KBM-7 (cell line): ENCODE data around the gene PPRC1.

ENCODE experiments used
- DNase-seq: peaks from one replicate; pipeline ENCODE4 v3.0.0-alpha.2; 2015
- in situ Hi-C: fragments of 300-500 bp; cut with MboI; formaldehyde crosslinking; loops from 2 replicates; pipeline ENCODE4 v1.14.3; 2020; ENCODE audit warnings: low sequenced_read_pairs, low pct_unique_long_range_greater_than_20kb, mixed read lengths

The PPRC1 gene

DNA sequence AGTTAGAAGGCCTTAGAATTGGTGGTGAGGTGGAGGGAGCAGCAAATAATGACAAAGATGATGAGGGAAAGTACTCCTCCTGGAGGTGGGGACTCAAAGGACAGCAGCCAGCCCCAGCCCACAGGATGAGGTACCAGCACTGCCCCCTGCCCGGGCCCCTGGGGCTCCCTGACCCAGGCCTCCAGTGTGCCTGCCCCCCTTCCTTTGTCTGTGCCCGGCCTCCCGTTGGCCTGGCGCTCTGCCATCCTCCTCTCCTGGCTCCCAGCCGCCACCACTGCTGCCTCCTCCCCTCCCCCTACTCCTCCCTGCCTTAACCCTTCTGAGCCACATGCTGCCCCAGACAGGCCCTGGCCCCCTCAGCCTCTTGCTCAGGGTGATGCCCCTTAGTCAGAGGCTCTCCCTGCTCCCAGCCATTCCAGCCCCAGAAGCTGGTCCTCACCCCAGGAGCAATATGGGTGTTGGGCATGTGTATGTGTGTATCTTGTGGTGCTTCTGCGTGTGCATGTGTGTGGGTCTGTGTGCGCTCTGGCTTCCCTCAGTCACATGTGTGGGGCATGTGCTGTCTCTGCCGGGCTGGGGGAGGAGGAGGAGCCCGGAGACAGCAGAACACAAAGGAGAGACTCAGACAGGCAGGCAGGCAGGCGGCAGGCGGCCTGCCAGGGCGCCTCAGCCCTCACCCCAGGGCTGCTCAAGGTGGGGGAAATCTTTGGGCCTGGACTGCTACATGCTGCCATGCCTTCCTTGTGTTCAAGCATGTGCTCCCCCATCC, 15.3 kb upstream of the PPRC1 start:
- DNase-seq = peak; percentile 93
- in situ Hi-C loops = no loop called here

DNA sequence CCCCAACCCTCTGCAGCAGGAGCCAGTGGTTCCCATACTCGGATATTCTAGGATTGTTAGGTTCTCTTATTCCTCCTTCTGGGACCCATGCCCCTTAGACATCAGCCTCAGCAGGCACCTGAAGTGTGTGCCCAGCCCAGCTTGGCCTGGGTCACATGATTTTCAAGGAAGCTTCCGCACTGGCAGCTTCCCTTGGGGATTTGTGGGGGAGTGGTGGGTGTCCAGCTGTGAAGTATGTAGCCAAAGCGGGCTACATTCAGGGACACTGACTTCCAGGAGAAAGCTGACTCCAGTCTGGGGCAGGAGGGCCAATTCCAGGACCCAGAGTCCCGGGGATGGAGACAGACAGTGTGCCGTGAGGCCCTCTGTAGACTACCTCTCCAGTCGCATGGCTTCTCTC, 14.0 kb upstream of the PPRC1 start:
- DNase-seq = peak; percentile 43

DNA sequence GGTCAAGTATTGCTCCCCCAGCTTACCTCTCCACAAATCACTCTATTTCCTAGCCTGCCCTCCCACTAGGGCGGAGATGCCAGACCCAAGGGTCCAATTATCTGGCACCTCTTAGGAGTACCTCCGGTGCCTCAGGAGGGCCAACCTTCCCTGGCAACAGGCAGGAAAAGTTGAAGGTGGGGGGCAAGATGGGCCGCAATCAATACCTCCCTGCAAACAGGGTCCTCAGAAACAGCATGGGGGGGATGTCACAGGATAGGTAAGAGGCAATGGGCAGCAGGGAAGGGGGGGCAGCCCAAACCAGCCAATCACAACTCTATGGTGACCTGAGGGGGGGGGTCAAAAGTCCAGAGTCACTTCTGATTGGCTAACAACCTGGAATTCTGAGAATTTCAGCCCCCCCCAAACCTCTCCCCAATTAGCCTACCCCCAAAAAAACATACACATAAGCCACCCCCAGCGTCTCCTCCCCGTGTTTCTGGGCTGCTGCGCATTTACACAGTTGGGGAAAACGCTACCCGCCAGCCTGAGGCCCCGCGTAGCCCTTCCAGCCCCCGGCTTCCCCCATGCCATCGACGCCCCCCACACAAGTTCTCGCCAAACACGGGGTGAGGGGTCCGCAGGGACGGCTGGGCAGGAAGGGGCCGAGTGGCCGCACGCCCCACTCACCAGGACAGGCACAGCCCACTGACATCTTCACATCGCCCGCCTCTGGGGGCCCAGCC, 13.3 kb upstream of the PPRC1 start:
- peak; percentile 71 for DNase-seq
- in situ Hi-C loops = no loop called here

More for the DNA sequence above, 14.0 kb upstream of the PPRC1 start:
- in situ Hi-C loops = no loop called here

DNA sequence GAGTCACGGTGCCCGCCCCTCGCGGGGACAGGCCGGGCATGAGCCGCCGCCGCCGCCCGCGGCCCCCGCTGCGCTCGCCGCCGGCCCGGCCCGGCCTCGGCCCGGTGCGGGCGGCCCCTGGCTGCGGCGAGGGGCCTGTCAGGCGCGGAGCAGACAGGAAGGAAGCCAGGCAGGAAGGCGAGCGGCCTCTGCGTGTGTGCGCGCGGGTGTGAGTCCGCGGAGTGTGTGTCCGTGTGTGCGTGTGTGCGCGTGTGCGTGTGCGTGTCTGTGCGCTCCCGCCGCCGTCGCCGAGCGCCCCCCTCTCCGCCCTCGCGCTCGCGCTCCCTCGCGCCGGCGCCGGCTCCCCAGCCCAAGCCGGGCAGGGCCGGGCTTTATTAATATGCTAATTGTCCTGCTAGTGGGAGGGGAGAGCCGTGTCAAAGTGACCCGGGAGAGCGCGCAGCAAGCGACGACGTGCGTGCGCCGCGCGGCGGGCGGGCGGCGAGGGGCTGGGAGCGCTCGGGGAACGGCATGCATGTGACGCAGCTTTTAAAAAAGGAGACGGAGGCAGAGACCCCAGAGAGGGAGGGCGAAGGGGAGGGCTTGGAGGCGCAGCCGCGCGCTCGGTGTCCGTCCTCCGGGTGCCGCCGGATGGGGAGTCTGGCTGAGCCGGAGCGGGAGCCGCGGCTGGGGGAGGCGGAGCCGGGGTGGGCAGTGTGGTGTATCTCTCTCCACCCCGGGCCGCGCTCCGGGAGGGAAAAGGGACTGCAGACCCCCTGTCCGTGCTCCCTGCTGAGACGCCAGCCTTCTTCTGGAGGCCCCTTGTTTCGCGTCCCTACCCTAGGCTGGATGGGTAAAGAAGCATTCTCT, 12.5 kb upstream of the PPRC1 start, which contains the start of gene LDB1:
LDB1 (minus strand) TSS at position 227 of the 849 bp plus-strand sequence. CDS start 258 bp downstream, outside the sequence.
- in situ Hi-C loops = no loop called here

DNA sequence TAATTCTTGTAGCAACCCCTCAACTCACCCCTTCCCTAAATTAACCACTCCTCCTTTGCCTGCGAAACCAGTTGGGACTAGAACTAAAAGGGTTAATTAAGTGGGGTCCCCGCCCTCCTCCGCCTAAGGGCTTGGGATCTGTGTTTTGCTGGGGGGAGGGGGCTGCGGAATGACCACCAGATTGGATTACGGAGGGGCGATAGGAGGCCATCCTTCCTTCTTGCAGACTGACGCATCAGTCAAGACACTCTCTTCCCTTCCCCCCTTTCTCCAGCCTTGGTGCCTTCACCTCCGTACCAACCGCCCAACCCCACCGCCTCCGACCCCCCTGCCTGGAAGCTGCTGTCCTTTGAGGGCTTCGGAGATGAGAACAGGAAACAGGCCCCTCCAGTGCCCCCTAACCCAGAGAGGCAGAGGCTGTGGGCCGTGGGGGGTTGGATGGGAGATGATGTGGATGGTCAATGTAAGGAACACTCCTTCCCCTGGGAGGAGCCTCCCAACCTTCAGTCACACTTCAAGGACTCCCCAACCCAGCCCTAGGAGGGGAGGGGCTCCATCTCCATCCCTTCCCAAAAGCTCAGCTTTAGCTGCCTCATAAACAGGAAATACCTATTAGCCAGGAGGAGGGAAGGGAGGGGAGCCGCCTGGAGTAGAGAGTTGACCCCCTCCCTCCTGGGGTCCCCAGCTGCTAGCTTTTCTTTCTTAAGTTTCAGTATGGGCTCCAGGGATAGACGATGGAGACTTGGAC, 11.7 kb upstream of the PPRC1 start:
- in situ Hi-C loops = no loop called here
- peak; percentile 58 for DNase-seq

More for the DNA sequence above, 12.5 kb upstream of the PPRC1 start, which contains the start of gene LDB1:
- peak; percentile 88 for DNase-seq

DNA sequence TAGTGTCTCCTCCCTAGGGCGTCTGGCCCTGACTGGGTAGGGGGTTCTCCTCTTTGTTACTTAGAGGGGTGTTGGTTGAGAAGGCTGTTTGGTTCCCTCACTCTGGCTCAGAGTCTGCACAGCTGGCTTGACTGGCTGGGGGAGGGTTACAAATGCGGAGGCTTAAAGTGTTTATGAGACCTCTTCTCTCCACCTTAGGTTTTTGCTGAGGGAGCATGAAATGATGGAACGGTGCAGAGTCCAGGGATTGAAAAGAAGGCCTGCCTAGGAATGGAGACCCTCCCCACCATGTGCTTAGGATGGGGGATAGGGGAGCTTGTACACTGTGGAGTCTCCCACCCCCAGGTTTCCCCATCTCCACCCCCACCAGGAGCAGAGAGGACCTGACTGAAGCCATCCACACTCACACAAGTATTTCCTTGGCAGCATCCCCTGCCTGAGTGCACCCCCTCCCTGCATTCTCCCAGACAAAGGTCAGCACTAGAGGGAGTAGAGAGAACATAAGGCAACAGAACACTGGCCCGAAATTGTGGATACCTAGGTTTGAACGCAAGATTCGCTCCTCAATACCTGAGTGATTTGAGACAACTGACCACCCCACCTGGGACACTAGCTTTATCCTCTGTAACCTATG, 11.0 kb upstream of the PPRC1 start:
- DNase-seq = no peak
- in situ Hi-C loops = no loop called here

DNA sequence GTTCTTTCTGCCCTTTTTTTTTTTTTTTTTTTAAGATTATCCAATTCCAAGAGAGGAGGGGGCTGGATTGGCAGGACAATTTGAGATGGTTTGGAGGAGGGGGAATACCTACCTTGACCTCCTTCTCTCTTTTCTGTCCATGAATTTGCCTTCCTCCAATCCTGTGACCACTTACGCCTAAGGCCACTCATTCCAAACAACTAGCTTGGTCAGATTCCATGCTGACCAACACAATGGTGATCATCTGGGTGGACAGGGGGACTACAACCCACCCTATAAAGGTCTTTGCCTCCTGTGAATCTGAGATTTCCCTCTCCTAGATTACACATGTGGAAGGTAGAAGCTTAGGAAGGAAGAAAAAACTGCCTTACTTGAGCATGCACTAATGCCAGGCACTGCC, 10.4 kb upstream of the PPRC1 start:
- in situ Hi-C loops = no loop called here
- no peak for DNase-seq

DNA sequence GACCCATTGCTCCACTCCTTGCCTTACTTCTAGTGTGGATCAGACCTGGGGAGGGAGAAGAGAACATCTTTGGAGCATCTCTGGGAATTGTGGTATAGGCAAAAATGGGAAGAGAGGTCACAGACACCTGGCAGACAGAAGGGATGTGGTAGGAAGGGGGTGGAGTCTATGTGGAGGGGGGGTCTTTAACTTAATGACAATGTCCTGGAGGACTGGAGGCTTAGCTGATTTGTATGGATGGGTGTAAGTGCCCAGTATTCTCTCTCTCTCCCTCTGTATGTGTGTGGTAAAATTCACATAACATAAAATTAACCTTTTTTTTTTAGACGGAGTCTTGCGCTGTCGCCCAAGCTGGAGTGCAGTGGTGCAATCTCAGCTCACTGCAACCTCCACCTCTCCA, 9.6 kb upstream of the PPRC1 start:
- no peak for DNase-seq
- in situ Hi-C loops = no loop called here

DNA sequence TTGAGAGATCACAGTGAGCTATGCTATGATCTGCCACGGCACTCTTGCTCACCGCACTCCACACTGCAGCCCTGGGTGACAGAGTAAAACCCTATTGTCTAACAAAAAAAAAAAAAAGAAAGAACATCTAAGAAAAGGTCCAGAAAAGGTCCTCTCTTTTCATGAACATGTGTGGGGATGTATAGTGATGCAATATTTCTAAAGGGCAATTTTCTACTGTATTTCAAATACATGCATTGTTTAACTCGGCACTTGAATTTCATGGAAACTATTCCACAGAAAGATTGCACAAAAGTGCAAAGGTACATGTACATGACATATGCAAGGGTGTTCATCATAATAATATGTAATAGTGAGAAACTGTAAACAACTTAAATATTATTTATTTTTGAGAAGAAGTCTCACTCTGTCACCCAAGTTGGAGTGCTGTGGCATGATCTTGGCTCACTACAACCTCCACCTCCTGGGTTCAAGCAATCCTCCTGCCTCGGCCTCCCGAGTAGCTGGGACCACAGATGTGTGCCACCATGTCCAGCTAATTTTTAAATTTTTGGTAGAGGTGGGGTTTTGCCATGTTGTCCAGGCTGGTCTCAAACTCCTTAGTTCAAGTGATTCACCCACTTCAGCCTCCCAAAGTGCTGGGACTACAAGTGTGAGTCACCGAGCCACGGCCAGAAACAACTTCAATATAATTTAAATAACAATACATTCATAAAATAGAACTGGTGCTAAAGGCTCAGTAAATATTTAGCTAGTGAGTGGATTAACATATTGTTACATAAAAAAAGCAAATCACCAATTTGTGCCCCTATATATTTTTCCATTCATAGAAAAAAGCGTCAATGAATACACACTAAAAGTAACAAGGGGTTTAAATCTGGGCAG, 1.3 kb upstream of the PPRC1 start:
- DNase-seq = no peak
- in situ Hi-C loops = no loop called here

DNA sequence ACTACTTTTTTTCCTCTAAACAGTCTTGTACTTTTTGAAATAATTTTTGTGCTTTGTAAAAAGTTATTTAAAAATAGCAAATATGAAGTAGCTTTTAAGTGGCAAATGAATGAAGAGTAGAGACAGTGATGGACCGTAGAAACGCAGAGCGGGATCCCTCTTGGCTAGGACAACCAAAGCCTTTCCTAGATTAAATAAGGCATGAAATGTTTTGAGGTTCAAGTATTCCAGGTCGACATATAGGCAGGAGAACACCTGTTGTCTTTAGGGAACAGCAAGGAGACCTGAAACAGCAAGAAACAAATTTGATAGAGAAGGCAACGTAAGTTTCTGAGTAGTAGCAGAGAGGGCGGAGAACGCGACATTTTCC, 662 bp upstream of the PPRC1 start:
- in situ Hi-C loops = no loop called here
- DNase-seq = no peak

DNA sequence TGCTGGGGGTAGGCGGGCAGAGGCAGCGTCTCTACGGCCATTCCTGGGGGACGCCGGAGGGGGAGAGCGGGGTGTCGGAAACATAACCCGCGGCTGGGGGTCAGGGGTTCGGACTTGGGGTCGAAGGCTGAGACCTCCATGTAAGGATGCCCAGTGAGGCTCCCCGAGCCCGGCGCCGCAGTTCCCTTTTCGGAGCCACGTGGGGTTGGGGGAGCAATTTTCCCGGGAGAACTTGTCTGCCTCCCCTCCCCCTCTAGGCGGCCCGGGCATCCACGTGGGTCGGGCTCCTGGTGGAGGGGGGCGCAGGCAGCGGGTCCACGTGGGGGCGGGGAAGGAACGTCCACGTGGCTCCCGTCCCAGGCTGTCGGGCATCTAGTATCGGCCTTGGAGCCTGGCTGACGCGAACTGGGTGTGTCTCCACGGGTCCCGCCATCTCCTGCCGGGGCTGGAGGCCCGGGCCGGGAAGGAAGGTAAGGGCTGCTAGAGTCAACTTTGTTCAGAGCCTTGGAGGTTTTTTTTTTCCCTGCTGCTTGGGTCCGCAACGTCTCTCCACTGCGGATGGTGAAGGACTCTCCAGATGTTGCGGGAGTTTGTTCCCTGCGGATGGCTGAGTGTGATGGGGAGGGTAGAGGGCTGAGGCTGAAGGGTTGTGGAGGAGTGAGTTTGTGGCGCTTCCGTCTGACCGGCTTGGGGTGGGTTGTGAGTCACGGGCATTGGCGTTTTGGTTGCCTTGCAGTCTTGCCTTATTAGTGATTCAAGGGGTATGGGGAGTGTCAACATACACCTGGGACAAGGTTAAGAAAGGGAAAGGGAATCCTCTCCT, 744 bp downstream of the PPRC1 start:
- in situ Hi-C loops = no loop called here
- peak; percentile 72 for DNase-seq

DNA sequence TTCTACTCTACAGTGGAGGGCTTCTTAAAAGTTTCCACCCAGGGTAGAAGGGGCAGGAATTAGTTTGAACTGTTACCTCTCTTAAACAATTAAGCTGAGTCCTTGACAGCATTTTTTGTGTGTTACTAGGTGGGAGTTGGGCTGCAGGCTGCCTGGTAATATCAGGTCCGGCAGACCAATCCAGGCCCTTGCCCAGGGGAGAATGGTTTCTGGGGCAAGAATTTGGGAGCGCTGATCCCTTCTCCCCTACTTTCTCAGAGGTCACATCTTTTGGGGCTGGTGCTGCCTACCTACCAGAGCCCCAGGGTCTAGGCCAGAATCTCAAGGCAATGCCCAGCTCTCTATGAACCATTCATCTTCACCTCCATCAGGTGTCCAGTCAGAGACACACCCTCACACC, 1.6 kb downstream of the PPRC1 start:
- DNase-seq = no peak
- in situ Hi-C loops = no loop called here

DNA sequence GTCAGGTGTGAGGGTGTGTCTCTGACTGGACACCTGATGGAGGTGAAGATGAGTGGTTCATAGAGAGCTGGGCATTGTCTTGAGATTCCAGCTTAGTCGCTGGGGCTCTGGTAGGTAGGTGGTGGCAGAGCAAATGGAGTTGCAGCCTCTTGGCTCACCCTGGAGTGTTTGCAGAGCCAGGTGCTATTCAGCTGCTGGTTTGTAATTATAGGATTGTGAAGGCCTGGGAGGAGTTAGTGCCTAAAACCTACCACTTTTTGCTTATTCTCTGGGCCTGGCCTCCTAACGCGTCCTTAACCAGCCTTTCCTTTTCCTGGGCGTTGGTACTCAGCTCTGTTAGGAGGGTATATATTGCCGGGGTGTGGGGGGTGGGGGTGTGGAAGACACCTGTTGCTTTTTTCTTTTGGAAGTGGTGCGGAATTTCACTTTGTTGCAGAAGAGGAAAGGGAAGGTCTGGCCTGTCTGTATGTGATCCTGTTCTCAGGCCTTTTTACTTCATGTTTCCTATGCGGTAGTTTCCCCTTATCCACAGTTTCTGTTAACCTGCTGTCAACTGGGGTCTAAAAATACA, 3.2 kb downstream of the PPRC1 start:
- in situ Hi-C loops = no loop called here
- no peak for DNase-seq

DNA sequence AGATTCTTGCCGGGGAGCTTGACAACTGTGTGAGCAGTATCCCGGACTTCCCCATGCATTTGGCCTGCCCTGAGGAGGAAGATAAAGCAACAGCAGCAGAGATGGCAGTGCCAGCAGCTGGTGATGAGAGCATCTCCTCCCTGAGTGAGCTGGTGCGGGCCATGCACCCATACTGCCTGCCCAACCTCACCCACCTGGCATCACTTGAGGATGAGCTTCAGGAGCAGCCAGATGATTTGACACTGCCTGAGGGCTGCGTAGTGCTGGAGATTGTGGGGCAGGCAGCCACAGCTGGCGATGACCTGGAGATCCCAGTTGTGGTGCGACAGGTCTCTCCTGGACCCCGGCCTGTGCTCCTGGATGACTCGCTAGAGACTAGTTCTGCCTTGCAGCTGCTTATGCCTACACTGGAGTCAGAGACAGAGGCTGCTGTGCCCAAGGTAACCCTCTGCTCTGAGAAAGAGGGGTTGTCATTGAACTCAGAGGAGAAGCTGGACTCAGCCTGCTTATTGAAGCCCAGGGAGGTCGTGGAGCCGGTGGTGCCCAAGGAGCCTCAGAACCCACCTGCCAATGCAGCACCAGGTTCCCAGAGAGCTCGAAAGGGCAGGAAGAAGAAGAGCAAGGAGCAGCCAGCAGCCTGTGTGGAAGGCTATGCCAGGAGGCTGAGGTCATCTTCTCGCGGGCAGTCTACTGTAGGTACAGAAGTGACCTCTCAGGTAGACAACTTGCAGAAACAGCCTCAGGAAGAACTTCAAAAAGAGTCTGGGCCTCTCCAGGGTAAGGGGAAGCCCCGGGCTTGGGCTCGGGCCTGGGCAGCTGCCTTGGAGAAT, 6.7 kb downstream of the PPRC1 start:
- in situ Hi-C loops = no loop called here
- no peak for DNase-seq

DNA sequence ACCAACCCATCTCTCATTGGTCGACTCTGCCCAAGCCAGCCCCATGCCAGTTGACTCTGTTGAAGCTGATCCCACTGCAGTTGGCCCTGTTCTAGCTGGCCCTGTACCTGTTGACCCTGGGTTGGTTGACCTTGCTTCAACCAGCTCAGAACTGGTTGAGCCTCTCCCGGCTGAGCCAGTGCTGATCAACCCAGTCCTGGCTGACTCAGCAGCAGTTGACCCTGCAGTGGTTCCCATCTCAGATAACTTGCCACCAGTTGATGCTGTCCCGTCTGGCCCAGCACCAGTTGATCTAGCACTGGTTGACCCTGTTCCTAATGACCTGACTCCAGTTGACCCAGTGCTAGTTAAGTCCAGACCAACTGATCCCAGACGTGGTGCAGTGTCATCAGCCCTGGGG, 7.4 kb downstream of the PPRC1 start:
- in situ Hi-C loops = no loop called here
- DNase-seq = no peak
